OCI-LY1 (cell line): ENCODE data around the gene KIF16B.

ENCODE experiments used
- CTCF ChIP-seq: fragments of 200-600 bp; sonication (generic), shearing (Covaris generic); IDR thresholded peaks from 2 replicates; pipeline ENCODE4 v1.5.1; 2017; ENCODE audit warnings: mild to moderate bottlenecking, antibody characterized with exemption, low read length, moderate library complexity, mixed read lengths
- EZH2 ChIP-seq: fragments of 200-600 bp; sonication (generic), shearing (Covaris generic); IDR thresholded peaks from 2 replicates; pipeline ENCODE4 v1.8.0; 2017; ENCODE audit warnings: borderline replicate concordance, mixed run types, mild to moderate bottlenecking, antibody characterized with exemption, low read length, moderate library complexity, mixed read lengths

- TF ChIP-seq CTCF (no peak), EZH2 (no peak)
These were observed 154.0 kb downstream of the KIF16B start for GRCh38 chr20:16419138-16419715.
